ENCODE results near the gene ICA1L.
"Not testable (repeated sequence)": the region's sequence is repeated elsewhere in the genome, so short reads cannot be mapped to it uniquely, and the experiment has no call there.

Gene ICA1L

GRCh38 chr2:202871300-202872141, at the start of gene ICA1L:
Gene ICA1L, minus strand, starts transcription at chr2:202871766. Its CDS starts 42,757 bp downstream, at chr2:202829009.
- peak; percentile 26 for DNase-seq (ENCODE audit: low read depth)

- DNase-seq (ENCODE audit: low read depth), result no peak
Measured at GRCh38 chr2:202918860-202919259, 47.3 kb upstream of the ICA1L start.

GRCh38 chr2:202912342-202913201, 41.0 kb upstream of the ICA1L start:
- not testable (repeated sequence) for DNase-seq (ENCODE audit: low read depth)

- DNase-seq (ENCODE audit: low read depth), result peak; percentile 75
Measured at GRCh38 chr2:202911512-202912341, 40.2 kb upstream of the ICA1L start, which contains the start of the genes CARF and WDR12. Gene CARF, plus strand, starts transcription at chr2:202912275. Its CDS starts 29,628 bp downstream, at chr2:202941903. Gene WDR12, minus strand, starts transcription at chr2:202911673. Its CDS starts 197 bp downstream, at chr2:202911476.

GRCh38 chr2:202911203-202911511, 39.6 kb upstream of the ICA1L start:
- no peak for DNase-seq (ENCODE audit: low read depth)

- no peak for DNase-seq (ENCODE audit: low read depth)
Measured at GRCh38 chr2:202910698-202911097, 39.1 kb upstream of the ICA1L start.

GRCh38 chr2:202910250-202910649, 38.7 kb upstream of the ICA1L start:
- not testable (repeated sequence) for DNase-seq (ENCODE audit: low read depth)

GRCh38 chr2:202909394-202910192, 38.0 kb upstream of the ICA1L start:
- no peak for DNase-seq (ENCODE audit: low read depth)

GRCh38 chr2:202908186-202908585, 36.6 kb upstream of the ICA1L start:
- DNase-seq (ENCODE audit: low read depth), result no peak

GRCh38 chr2:202905507-202905906, 33.9 kb upstream of the ICA1L start:
- DNase-seq (ENCODE audit: low read depth), result not testable (repeated sequence)

GRCh38 chr2:202885190-202885589, 13.6 kb upstream of the ICA1L start:
- no peak for DNase-seq (ENCODE audit: low read depth)

GRCh38 chr2:202883987-202884675, 12.6 kb upstream of the ICA1L start:
- no peak for DNase-seq (ENCODE audit: low read depth)

- DNase-seq (ENCODE audit: low read depth), result no peak
Measured at GRCh38 chr2:202881570-202881969, 10.0 kb upstream of the ICA1L start.

- DNase-seq (ENCODE audit: low read depth), result no peak
Measured at GRCh38 chr2:202877699-202878098, 6.1 kb upstream of the ICA1L start.

GRCh38 chr2:202870431-202871299, 901 bp downstream of the ICA1L start:
- peak; percentile 33 for DNase-seq (ENCODE audit: low read depth)

- DNase-seq (ENCODE audit: low read depth), result no peak
Measured at GRCh38 chr2:202861987-202862386, 9.6 kb downstream of the ICA1L start.

- no peak for DNase-seq (ENCODE audit: low read depth)
Measured at GRCh38 chr2:202858601-202859000, 13.0 kb downstream of the ICA1L start.

GRCh38 chr2:202849343-202849742, 22.2 kb downstream of the ICA1L start:
- DNase-seq (ENCODE audit: low read depth), result not testable (repeated sequence)

GRCh38 chr2:202848813-202849212, 22.8 kb downstream of the ICA1L start:
- DNase-seq (ENCODE audit: low read depth), result no peak
